Measurements from ENCODE around the gene OSBPL5. TPM values are rescaled to one million over a fixed set of nuclear protein-coding genes. Genes with fewer than 3 reads are reported as not detected.
"Not testable (repeated sequence)": the region's sequence is repeated elsewhere in the genome, so short reads cannot be mapped to it uniquely, and the experiment has no call there.

Gene OSBPL5
- total RNA-seq, 1 experiment from 2014 or later, result 21.1 TPM

DNA sequence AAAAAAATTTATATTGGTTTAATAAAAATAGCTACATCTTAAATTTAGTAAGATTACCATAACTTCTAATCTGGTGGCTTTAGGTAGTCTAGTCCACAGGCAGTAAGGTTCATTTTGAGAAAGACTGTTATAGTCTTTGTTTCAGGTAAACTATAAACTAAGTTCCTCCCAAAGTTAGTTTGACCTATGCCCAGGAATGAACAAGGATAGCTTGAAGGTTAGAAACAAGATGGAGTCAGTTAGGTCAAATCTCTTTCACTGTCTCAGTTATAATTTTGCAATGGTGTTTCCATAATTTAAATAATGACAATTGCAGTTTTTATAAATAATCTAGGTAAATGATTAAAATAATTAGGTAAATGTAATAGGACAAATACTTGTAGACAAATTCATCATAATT lies 51.4 kb downstream of the OSBPL5 start:
- H3K27me3 ChIP-seq (ENCODE audit: control insufficient read depth, insufficient read depth, low read length); H3K36me3 ChIP-seq (replicated peaks; ENCODE audit: control insufficient read depth, insufficient read depth, low read length); H3K4me3 ChIP-seq (ENCODE audit: insufficient read depth, low read depth, low read length); DNase-seq: not testable (repeated sequence)

DNA sequence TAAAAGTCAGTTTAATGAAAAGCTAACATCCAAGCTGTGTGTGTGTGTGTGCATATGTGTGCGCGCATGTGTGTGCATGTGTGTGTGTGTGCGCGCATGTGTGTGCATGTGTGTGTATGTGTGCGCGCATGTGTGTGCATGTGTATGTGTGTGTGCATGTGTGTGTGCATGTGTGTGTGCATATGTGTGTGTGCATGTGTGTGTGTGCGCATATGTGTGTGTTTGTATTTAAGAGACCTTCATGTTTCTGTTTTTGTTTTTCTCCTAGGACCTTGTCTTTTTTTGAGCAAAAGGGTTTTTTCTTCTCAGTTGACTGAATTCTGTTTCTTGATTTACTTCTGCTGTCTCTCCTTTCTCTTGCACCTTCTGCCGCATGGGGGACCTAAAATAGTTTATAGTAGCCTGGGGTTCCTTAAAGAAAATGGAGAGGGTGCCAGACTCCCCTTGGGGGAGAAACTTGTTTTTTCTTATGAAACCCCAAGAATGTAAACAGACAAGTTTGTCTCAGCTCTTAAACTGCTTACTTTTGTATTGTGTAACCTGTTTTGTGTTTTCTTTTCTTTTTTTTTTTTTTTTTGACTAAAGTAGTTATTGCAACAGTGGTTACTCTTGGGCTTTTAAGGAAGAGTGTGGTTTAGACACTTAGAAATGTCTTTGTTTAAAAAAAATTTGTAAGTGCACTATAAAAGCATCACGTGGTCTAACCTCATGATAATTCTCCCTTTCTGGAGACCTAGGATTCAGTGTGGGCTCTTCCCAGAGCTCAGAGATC lies 53.0 kb downstream of the OSBPL5 start:
- Histone ChIP-seq H3K4me3 (ENCODE audit: insufficient read depth, low read depth, low read length) (no peak overlapping the region), H3K27me3 (ENCODE audit: control insufficient read depth, insufficient read depth, low read length) (no peaks in the 10 kb centered on the region), H3K36me3 (replicated peaks; ENCODE audit: control insufficient read depth, insufficient read depth, low read length) (no peaks in the 10 kb centered on the region)
- DNase-seq, result no peak

- DNase-seq, result peak; percentile 1
- Histone ChIP-seq H3K36me3 (replicated peaks; ENCODE audit: control insufficient read depth, insufficient read depth, low read length) (no peaks in the 10 kb centered on the region), H3K27me3 (ENCODE audit: control insufficient read depth, insufficient read depth, low read length) (no peaks in the 10 kb centered on the region), H3K4me3 (ENCODE audit: insufficient read depth, low read depth, low read length) (no peak overlapping the region)
Measured at GRCh38 chr11:3111466-3111865, 53.6 kb downstream of the OSBPL5 start.

GRCh38 chr11:3109921-3110706 lies 55.0 kb downstream of the OSBPL5 start:
- Histone ChIP-seq H3K36me3 (replicated peaks; ENCODE audit: control insufficient read depth, insufficient read depth, low read length) (no peaks in the 10 kb centered on the region), H3K4me3 (ENCODE audit: insufficient read depth, low read depth, low read length) (no peak overlapping the region), H3K27me3 (ENCODE audit: control insufficient read depth, insufficient read depth, low read length) (no peaks in the 10 kb centered on the region)
- peak; percentile 97 for DNase-seq

DNA sequence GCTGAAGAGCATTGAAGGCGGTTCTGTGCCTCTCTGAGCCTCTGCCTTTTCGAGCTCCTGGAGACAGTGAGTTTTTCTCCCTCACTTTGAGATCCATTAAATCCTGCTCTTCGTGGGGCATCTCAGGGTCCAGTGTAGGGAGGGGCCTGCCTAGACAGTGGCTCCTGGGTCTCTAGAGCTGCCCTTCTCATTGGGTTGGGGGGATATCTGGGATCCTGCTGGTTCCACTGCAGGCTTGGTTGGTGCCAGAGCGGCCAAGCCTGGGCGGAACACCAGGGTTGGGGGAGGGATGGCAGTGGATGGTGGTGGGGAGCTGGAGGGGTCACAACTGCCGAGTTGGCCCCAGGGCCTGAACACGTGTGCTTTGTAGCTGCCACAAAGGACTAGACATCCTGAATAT lies 55.7 kb downstream of the OSBPL5 start:
- DNase-seq, result peak; percentile 65
- Histone ChIP-seq H3K27me3 (ENCODE audit: control insufficient read depth, insufficient read depth, low read length) (no peaks in the 10 kb centered on the region), H3K36me3 (replicated peaks; ENCODE audit: control insufficient read depth, insufficient read depth, low read length) (no peaks in the 10 kb centered on the region), H3K4me3 (ENCODE audit: insufficient read depth, low read depth, low read length) (no peak overlapping the region)

DNA sequence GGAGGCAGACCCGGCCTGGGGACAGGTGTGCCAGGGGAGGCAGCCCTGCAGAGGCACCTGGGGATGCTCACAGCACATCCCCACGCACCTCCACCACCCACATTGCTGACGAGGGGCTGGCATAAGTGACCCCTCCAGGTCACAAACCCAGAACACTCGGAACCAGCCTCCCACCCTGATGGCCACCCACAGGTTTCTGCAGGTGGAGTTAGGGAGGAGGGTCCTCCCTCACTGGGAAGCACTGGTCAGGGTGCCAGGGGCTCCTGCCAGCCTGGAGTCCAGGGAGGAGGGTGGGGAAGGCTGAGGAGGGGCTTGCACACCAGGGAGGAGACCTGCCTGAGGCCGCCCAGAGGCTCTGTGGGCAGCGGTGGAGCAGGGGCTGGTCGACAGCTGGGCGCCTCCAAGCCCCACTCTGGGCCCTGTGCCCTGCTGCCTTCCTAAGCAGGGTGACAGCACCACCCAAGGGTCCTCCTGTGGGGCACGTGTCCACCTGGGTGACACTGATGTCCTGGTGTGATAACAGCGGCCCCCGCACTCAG lies 56.9 kb downstream of the OSBPL5 start:
- Histone ChIP-seq H3K27me3 (ENCODE audit: control insufficient read depth, insufficient read depth, low read length) (no peaks in the 10 kb centered on the region), H3K4me3 (ENCODE audit: insufficient read depth, low read depth, low read length) (no peak overlapping the region), H3K36me3 (replicated peaks; ENCODE audit: control insufficient read depth, insufficient read depth, low read length) (no peaks in the 10 kb centered on the region)
- no peak for DNase-seq

GRCh38 chr11:3107608-3108182 lies 57.4 kb downstream of the OSBPL5 start:
- peak; percentile 89 for DNase-seq
- Histone ChIP-seq H3K4me3 (ENCODE audit: insufficient read depth, low read depth, low read length) (no peak overlapping the region), H3K27me3 (ENCODE audit: control insufficient read depth, insufficient read depth, low read length) (no peaks in the 10 kb centered on the region), H3K36me3 (replicated peaks; ENCODE audit: control insufficient read depth, insufficient read depth, low read length) (no peaks in the 10 kb centered on the region)

DNA sequence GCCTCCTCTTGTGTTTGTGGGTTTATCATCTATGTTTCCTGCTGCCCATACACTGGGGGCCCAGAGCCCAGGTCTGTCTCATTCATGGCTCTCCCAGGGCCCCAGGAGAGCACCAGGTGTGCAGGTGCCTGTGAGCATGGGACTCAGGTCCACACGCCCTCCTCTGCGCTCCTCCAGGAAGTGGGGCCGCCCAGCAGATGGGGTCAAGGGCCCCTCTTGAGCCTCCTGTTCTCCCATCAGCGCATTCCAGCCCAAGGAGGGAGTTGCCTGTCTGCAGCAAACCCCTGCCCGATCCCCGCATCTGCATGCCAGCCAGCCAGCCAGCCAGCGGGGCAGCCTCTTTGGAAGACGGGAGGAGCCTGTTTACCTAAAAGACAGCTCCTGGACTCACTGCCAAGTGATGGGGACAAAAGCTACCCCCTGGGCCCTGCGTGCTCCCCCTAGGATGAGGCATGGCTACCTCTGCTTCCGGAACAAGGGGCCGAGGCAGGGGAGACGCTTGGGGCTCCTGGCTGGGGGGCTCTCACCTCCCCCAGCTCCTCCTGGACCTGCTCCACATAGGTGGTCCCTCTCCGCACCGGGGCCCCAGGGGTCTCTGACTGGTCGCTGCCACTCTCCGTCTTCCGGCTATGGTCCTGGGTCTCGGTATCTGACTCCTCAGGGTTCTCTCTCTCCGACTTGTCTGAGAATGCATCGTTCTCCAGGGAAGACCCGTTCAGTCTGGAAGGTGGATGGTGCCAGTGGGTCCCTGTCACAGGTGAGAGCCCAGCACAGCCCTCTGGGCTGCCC lies 58.2 kb downstream of the OSBPL5 start:
- H3K36me3 ChIP-seq (replicated peaks; ENCODE audit: control insufficient read depth, insufficient read depth, low read length), result no peaks in the 10 kb centered on the region
- peak; percentile 78 for DNase-seq
- H3K4me3 ChIP-seq (ENCODE audit: insufficient read depth, low read depth, low read length), result no peak overlapping the region
- H3K27me3 ChIP-seq (ENCODE audit: control insufficient read depth, insufficient read depth, low read length), result no peaks in the 10 kb centered on the region

DNA sequence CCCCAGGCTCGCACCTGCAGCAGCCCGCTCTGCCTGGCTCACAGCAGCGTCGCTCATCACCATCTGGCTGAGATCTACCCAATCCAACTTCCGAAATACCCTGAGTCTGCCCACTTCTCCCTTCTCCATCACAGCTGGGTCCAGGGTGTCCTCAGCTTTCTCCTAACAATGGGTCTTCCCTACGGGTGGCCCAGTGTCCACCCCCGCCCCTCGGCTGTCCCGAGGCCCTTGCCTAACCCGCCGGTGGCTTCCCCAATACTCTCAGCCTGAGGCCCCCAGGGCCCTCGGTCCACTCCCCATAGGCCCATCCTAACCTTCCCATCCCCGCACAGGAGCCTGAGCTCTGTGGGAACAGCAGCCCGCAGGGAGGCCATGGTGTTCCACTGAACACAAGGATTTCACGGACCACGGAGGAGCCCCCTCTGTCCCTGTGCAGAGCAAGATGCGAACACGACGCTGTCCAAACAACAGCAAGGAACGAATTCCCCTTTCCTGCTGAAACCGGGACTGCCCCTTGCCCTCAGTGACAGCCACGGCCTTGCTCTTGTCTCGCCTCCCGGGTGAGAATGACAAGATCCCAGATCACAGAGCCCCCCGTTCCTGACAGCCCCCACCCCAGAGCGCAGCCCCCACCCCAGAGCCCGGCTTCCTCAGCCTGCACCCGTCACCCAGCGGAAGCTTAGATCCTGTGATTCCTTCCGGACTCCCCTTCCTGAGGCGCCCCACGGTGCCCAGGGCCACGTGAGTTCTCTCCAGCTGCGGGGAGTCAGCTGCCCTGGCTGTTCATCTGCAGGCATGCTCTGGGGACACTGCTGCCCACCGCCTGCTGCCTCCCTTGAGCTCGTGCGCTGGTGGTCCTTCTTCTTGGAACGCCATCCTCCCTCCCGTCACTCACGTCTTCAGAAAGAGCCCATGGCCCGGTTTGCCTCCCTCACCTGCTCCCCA lies 59.0 kb downstream of the OSBPL5 start:
- peak; percentile 60 for DNase-seq

DNA sequence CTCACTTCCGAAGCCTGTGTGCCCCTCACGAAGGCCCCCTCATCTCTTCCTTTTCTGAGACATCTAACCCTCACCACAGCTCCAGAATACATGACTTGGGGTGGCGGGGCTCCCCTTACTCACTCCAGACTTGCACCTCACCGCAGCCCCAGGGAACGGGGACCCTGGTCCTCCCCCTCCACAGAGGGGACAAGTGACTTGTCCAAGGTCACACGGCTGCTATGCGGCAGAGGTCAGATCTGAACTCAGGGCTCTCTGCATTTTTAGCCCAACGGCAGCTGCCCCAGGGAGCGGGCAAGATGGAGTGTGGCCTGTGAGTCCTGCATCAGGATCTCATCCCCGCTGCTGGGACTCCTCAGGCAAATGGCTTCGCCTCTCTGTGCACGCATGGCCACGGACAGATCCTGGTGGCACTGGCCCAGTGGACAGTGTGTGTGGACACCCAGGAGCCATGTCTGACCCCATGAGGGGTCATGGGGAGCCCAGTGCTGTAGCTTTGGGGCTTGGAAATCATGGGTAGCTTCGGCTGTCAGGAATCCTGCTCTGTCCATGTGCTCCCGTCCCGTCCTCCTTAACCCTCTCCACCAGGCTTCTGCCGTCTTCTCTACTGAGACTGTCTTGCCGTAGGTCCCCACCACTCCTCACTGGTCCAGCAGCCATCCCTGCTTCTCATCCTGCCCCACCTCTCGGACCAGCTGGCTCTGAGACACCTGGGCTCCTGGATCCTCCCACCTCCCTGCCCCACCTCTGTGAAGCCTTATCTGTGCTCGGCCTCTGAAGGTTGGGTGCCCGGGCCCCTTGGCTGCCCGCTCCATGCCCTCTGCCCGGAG lies 59.9 kb downstream of the OSBPL5 start:
- Histone ChIP-seq H3K27me3 (ENCODE audit: control insufficient read depth, insufficient read depth, low read length) (no peaks in the 10 kb centered on the region), H3K4me3 (ENCODE audit: insufficient read depth, low read depth, low read length) (no peak overlapping the region), H3K36me3 (replicated peaks; ENCODE audit: control insufficient read depth, insufficient read depth, low read length) (no peaks in the 10 kb centered on the region)
- peak; percentile 53 for DNase-seq

More for the DNA sequence above, 59.0 kb downstream of the OSBPL5 start:
- no peaks in the 10 kb centered on the region for H3K27me3 ChIP-seq (ENCODE audit: control insufficient read depth, insufficient read depth, low read length)
- H3K4me3 ChIP-seq (ENCODE audit: insufficient read depth, low read depth, low read length), result no peak overlapping the region
- no peaks in the 10 kb centered on the region for H3K36me3 ChIP-seq (replicated peaks; ENCODE audit: control insufficient read depth, insufficient read depth, low read length)

- no peak overlapping the region for H3K4me3 ChIP-seq (ENCODE audit: insufficient read depth, low read depth, low read length)
- peak; percentile 69 for DNase-seq
- H3K36me3 ChIP-seq (replicated peaks; ENCODE audit: control insufficient read depth, insufficient read depth, low read length), result no peaks in the 10 kb centered on the region
- no peaks in the 10 kb centered on the region for H3K27me3 ChIP-seq (ENCODE audit: control insufficient read depth, insufficient read depth, low read length)
Measured at GRCh38 chr11:3104051-3104714, 60.9 kb downstream of the OSBPL5 start.

DNA sequence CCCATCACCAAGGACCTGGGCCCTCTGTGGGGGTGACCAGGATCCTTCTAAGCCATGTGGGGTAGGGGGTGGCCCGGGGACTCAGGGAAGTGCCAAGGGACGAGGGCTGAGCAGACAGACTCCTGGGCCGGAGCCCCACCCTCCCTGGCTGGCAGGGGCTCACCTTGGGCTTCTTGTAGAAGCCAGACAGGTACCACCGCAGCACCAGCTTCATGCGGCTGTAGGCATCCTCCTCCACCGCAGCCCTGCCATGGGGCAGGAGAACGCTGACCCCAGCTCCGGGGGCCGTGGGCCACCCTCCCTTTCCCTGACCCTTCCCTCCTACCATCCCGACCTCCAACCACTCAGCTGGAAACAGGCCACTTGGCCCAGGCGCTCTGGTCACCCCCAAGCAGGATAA lies 62.0 kb downstream of the OSBPL5 start:
- Histone ChIP-seq H3K36me3 (replicated peaks; ENCODE audit: control insufficient read depth, insufficient read depth, low read length) (no peaks in the 10 kb centered on the region), H3K27me3 (ENCODE audit: control insufficient read depth, insufficient read depth, low read length) (no peaks in the 10 kb centered on the region), H3K4me3 (ENCODE audit: insufficient read depth, low read depth, low read length) (no peak overlapping the region)
- peak; percentile 55 for DNase-seq
